ENCODE results near the gene SP6. TPM values are rescaled to one million over a fixed set of nuclear protein-coding genes. Genes with fewer than 3 reads are reported as not detected.
A peak's percentile ranks its signal among the peaks of the same experiment; 100 is the strongest.

SP6 gene
- total RNA-seq, 4 donors from 2014 or later = 1.1 to 6.4 (median 3.8) TPM

GRCh38 chr17:47843391-47843730, 7.6 kb downstream of the SP6 start:
- Histone ChIP-seq H3K4me3 (no peak overlapping the region), H3K9me3 (no peaks in the 10 kb centered on the region), H3K4me1 (peaks cover 28 to 67% (median 29%) of the 10 kb centered on the region in 3 donors), H3K27me3 (peaks cover 3 to 40% (median 9%) of the 10 kb centered on the region in 4 donors), H3K27ac (no peak overlapping the region), H3K36me3 (peaks cover 0 to 5% (median 0%) of the 10 kb centered on the region in 3 donors)
- intact Hi-C loops (cut with DNase I) = no loop called here
- no CpG with 5 or more reads among the region's 6 CpGs for WGBS, 2 donors
- DNase-seq = no peak
- TF ChIP-seq CTCF (IDR thresholded peaks at IDR 0.05) (no peak), POLR2A (IDR thresholded peaks at IDR 0.05) (no peak)

GRCh38 chr17:47841488-47842291, 9.3 kb downstream of the SP6 start:
- intact Hi-C loops (cut with DNase I) = loop anchor here (2.0 kb wide), 1 partner anchor 49 kb away; no protein-coding TSS in a partner anchor
- Histone ChIP-seq H3K9me3 (no peaks in the 10 kb centered on the region), H3K27me3 (peaks cover 0 to 24% (median under 1%) of the 10 kb centered on the region in 4 donors), H3K4me1 (peaks cover 20 to 61% (median 24%) of the 10 kb centered on the region in 3 donors), H3K36me3 (peaks cover 0 to 21% (median 0%) of the 10 kb centered on the region in 3 donors), H3K4me3 (peak overlapping the region in 2 of 4 donors; percentile 88 to 91), H3K27ac (peak overlapping the region; percentile 47 to 86 (median 82))
- DNase-seq = no peak
- TF ChIP-seq CTCF (IDR thresholded peaks at IDR 0.05) (no peak), POLR2A (IDR thresholded peaks at IDR 0.05) (no peak)
- WGBS, 2 donors = 54 to 61% methylated on average over 12 to 16 of the region's 16 CpGs

GRCh38 chr17:47840742-47841487, 10.0 kb downstream of the SP6 start, which contains the start of gene SCRN2:
SCRN2 (minus strand) TSS chr17:47841273; CDS start chr17:47840843, 430 bp downstream.
- intact Hi-C loops (cut with DNase I) = loop anchor here (2.0 kb wide), 1 partner anchor 50 kb away; no protein-coding TSS in a partner anchor
- Histone ChIP-seq H3K4me1 (peaks cover 19 to 56% (median 24%) of the 10 kb centered on the region in 3 donors), H3K4me3 (peak within 1 kb of the TSS; percentile 79 to 92 (median 90)), H3K36me3 (peaks cover 0 to 29% (median 0%) of the 10 kb centered on the region in 3 donors), H3K27ac (peak within 1 kb of the TSS; percentile 47 to 86 (median 82)), H3K9me3 (no peaks in the 10 kb centered on the region), H3K27me3 (peaks cover 0 to 16% (median 0%) of the 10 kb centered on the region in 4 donors)
- peak; percentile 16 for DNase-seq
- 0% methylated on average over 8 to 23 of the region's 55 CpGs for WGBS, 2 donors
- peak; percentile 95 to 99 (median 98) for TF ChIP-seq CTCF (IDR thresholded peaks at IDR 0.05)
- TF ChIP-seq POLR2A (IDR thresholded peaks at IDR 0.05) = no peak

GRCh38 chr17:47840001-47840741, 10.8 kb downstream of the SP6 start:
- peaks cover 19 to 56% (median 24%) of the 10 kb centered on the region in 3 donors for H3K4me1 ChIP-seq
- H3K9me3 ChIP-seq = no peaks in the 10 kb centered on the region
- TF ChIP-seq CTCF (IDR thresholded peaks at IDR 0.05) (no peak), POLR2A (IDR thresholded peaks at IDR 0.05) (no peak)
- H3K27ac ChIP-seq = peak overlapping the region; percentile 47 to 86 (median 82)
- H3K36me3 ChIP-seq = peaks cover 0 to 35% (median 0%) of the 10 kb centered on the region in 3 donors
- peaks cover 0 to 9% (median 0%) of the 10 kb centered on the region in 4 donors for H3K27me3 ChIP-seq
- peak overlapping the region; percentile 79 to 92 (median 90) for H3K4me3 ChIP-seq
- intact Hi-C loops (cut with DNase I) = loop anchor here (2.0 kb wide), 1 partner anchor 51 kb away; no protein-coding TSS in a partner anchor
- no peak for DNase-seq
- WGBS, 2 donors = 44 to 62% methylated on average over 7 to 10 of the region's 17 CpGs
